ENCODE results near the gene ZNF33B.
"Not testable (repeated sequence)": the region's sequence is repeated elsewhere in the genome, so short reads cannot be mapped to it uniquely, and the experiment has no call there.

ZNF33B gene

GRCh38 chr10:42615419-42615818, 23.0 kb downstream of the ZNF33B start:
- DNase-seq (ENCODE audit: low spot score) = no peak

- DNase-seq (ENCODE audit: low spot score) = no peak
These were observed 28.5 kb downstream of the ZNF33B start for GRCh38 chr10:42609872-42610271.

GRCh38 chr10:42598249-42598873, 40.0 kb downstream of the ZNF33B start:
- DNase-seq (ENCODE audit: low spot score) = no peak

- no peak for DNase-seq (ENCODE audit: low spot score)
These were observed 42.2 kb downstream of the ZNF33B start for GRCh38 chr10:42596196-42596595.

GRCh38 chr10:42594246-42594650, 44.1 kb downstream of the ZNF33B start:
- DNase-seq (ENCODE audit: low spot score) = no peak

GRCh38 chr10:42593284-42593683, 45.1 kb downstream of the ZNF33B start:
- DNase-seq (ENCODE audit: low spot score) = no peak

- no peak for DNase-seq (ENCODE audit: low spot score)
These were observed 54.5 kb downstream of the ZNF33B start for GRCh38 chr10:42583828-42584227.

GRCh38 chr10:42578019-42578418, 60.4 kb downstream of the ZNF33B start:
- no peak for DNase-seq (ENCODE audit: low spot score)

GRCh38 chr10:42576338-42576737, 62.0 kb downstream of the ZNF33B start:
- no peak for DNase-seq (ENCODE audit: low spot score)

- DNase-seq (ENCODE audit: low spot score) = no peak
These were observed 64.0 kb downstream of the ZNF33B start for GRCh38 chr10:42574336-42574735.

GRCh38 chr10:42556931-42557330, 81.4 kb downstream of the ZNF33B start:
- DNase-seq (ENCODE audit: low spot score) = no peak

GRCh38 chr10:42553576-42553975, 84.8 kb downstream of the ZNF33B start:
- DNase-seq (ENCODE audit: low spot score) = not testable (repeated sequence)

- DNase-seq (ENCODE audit: low spot score) = no peak
These were observed 85.3 kb downstream of the ZNF33B start for GRCh38 chr10:42553064-42553407.

- DNase-seq (ENCODE audit: low spot score) = peak; percentile 98
These were observed 85.9 kb downstream of the ZNF33B start for GRCh38 chr10:42552188-42553063.

- DNase-seq (ENCODE audit: low spot score) = no peak
These were observed 86.7 kb downstream of the ZNF33B start for GRCh38 chr10:42551582-42552187.

GRCh38 chr10:42549851-42550250, 88.5 kb downstream of the ZNF33B start:
- no peak for DNase-seq (ENCODE audit: low spot score)

- no peak for DNase-seq (ENCODE audit: low spot score)
These were observed 90.1 kb downstream of the ZNF33B start for GRCh38 chr10:42548254-42548653.

- DNase-seq (ENCODE audit: low spot score) = no peak
These were observed 93.4 kb downstream of the ZNF33B start for GRCh38 chr10:42544945-42545344.

- no peak for DNase-seq (ENCODE audit: low spot score)
These were observed 94.5 kb downstream of the ZNF33B start for GRCh38 chr10:42543840-42544372.

Measured in kidney tubule cell (primary cell).